OCI-LY7 (cell line): Measurements from ENCODE around the gene PRRT1B.

ENCODE experiments used
- CTCF ChIP-seq: fragments of 200-600 bp; sonication (generic); conservative IDR thresholded peaks from 2 replicates; pipeline ENCODE4 v1.5.1; 2014; ENCODE audit warnings: mild to moderate bottlenecking, antibody characterized with exemption, low read length, moderate library complexity, mixed read lengths
- EZH2phosphoT487 ChIP-seq: fragments of 200-600 bp; sonication (generic); IDR thresholded peaks from 2 replicates; pipeline ENCODE4 v1.6.1; 2018; ENCODE audit warnings: low read depth, borderline replicate concordance, mild to moderate bottlenecking, mixed run types, antibody characterized with exemption, low read length, moderate library complexity, mixed read lengths

GRCh38 chr9:131578021-131578420 lies 32.7 kb downstream of the PRRT1B start:
- TF ChIP-seq CTCF: no peak
- TF ChIP-seq EZH2phosphoT487: no peak
